Peyer's patch (tissue), 4 donors: Measurements from ENCODE around the gene CREB3L1.

Experiments
- POLR2A ChIP-seq, 2 donors: fragments of 450-650 bp; IDR thresholded peaks; one replicate each; pipeline ENCODE4 v1.5.1; 2017; ENCODE audit warnings: antibody characterized with exemption in 2 of 2, mild to moderate bottlenecking in 2 of 2, moderate library complexity in 2 of 2
- TF ChIP-seq, protein P1 (sequence below), 6 experiments: fragments of 450-650 bp in 4 of 6; fragments of 200-600 bp in 2 of 6; sonication (generic) in 1 of 6; IDR thresholded peaks; one replicate each; pipeline ENCODE4 v1.5.1; 2017 to 2019; ENCODE audit warnings: antibody characterized with exemption in 6 of 6, mild to moderate bottlenecking in 3 of 6, moderate library complexity in 1 of 6

- TF ChIP-seq, protein P1, sequence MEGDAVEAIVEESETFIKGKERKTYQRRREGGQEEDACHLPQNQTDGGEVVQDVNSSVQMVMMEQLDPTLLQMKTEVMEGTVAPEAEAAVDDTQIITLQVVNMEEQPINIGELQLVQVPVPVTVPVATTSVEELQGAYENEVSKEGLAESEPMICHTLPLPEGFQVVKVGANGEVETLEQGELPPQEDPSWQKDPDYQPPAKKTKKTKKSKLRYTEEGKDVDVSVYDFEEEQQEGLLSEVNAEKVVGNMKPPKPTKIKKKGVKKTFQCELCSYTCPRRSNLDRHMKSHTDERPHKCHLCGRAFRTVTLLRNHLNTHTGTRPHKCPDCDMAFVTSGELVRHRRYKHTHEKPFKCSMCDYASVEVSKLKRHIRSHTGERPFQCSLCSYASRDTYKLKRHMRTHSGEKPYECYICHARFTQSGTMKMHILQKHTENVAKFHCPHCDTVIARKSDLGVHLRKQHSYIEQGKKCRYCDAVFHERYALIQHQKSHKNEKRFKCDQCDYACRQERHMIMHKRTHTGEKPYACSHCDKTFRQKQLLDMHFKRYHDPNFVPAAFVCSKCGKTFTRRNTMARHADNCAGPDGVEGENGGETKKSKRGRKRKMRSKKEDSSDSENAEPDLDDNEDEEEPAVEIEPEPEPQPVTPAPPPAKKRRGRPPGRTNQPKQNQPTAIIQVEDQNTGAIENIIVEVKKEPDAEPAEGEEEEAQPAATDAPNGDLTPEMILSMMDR (IDR thresholded peaks at IDR 0.05) = no peak
- no peak for TF ChIP-seq POLR2A (IDR thresholded peaks at IDR 0.05)
These were observed 56.7 kb downstream of the CREB3L1 start for GRCh38 chr11:46334211-46334610.
